ENCODE measurements around the gene CD99L2. TPM values are rescaled to one million over a fixed set of nuclear protein-coding genes. Genes with fewer than 3 reads are reported as not detected.
"Not testable (repeated sequence)": the region's sequence is repeated elsewhere in the genome, so short reads cannot be mapped to it uniquely, and the experiment has no call there.

The CD99L2 gene
- polyA plus RNA-seq, 3 donors, result 13.1 to 18.4 (median 16.7) TPM

- Mint-ChIP-seq H3K9me3 (peaks cover 4 to 12% (median 5%) of the 10 kb centered on the region in 7 donors), H3K4me1 (peaks cover 6% of the 10 kb centered on the region), H3K27ac (peak overlapping the region in 3 of 7 donors; percentile 6 to 59 (median 21)), H3K27me3 (ENCODE audit: low read depth in 3 of 3) (peaks cover 0 to 3% (median 3%) of the 10 kb centered on the region in 3 donors), H3K36me3 (peaks cover 0 to 4% of the 10 kb centered on the region in 2 donors), H3K4me3 (no peak overlapping the region)
- peak; percentile 18 to 30 (median 19) for DNase-seq
- Histone ChIP-seq H3K79me2 (ENCODE audit: insufficient read depth, low read length) (peaks cover 22% of the 10 kb centered on the region), H3K4me3 (replicated peaks in 1 of 3; ENCODE audit: low read depth in 2 of 3, low read length in 3 of 3) (no peak overlapping the region), H3K27ac (ENCODE audit: low read depth in 1 of 2, low read length in 2 of 2) (no peak overlapping the region), H3K4me1 (ENCODE audit: control insufficient read depth in 1 of 2, insufficient read depth in 2 of 2, low read length in 2 of 2) (no peaks in the 10 kb centered on the region), H3K9ac (ENCODE audit: insufficient read depth, low read length, poor library complexity, severe bottlenecking) (no peak overlapping the region), H3K36me3 (replicated peaks in 1 of 2; ENCODE audit: control insufficient read depth in 1 of 2, insufficient read depth in 2 of 2, low read length in 2 of 2) (no peaks in the 10 kb centered on the region), H4K20me1 (ENCODE audit: insufficient read depth, low read length) (no peaks in the 10 kb centered on the region), H3K4me2 (replicated peaks; ENCODE audit: extremely low read depth, low read length, poor library complexity, severe bottlenecking) (no peak overlapping the region), H3K9me3 (replicated peaks in 1 of 2; ENCODE audit: control insufficient read depth in 1 of 2, insufficient read depth in 1 of 2, low read length in 2 of 2) (no peaks in the 10 kb centered on the region), H2AFZ (ENCODE audit: insufficient read depth, low read depth, low read length, poor library complexity, severe bottlenecking) (no peak overlapping the region), H3K27me3 (ENCODE audit: control insufficient read depth in 2 of 2, insufficient read depth in 2 of 2, low read length in 2 of 2) (no peaks in the 10 kb centered on the region)
- no CpG with 5 or more reads among the region's 5 CpGs for WGBS (ENCODE audit: insufficient coverage)
- intact Hi-C loops (cut with micrococcal nuclease), result no loop called here
- no peak for TF ChIP-seq CTCF (IDR thresholded peaks at IDR 0.05)
These were observed 18.3 kb downstream of the CD99L2 start for GRCh38 chrX:150879855-150880807.

GRCh38 chrX:150875621-150876020 lies 22.8 kb downstream of the CD99L2 start:
- H3K79me2 ChIP-seq (ENCODE audit: insufficient read depth, low read length); H4K20me1 ChIP-seq (ENCODE audit: insufficient read depth, low read length); H3K4me3 ChIP-seq (replicated peaks in 1 of 3; ENCODE audit: low read depth in 2 of 3, low read length in 3 of 3); H2AFZ ChIP-seq (ENCODE audit: insufficient read depth, low read depth, low read length, poor library complexity, severe bottlenecking); H3K9me3 ChIP-seq (replicated peaks in 1 of 2; ENCODE audit: control insufficient read depth in 1 of 2, insufficient read depth in 1 of 2, low read length in 2 of 2); H3K27me3 Mint-ChIP-seq (ENCODE audit: low read depth in 3 of 3); H3K4me2 ChIP-seq (replicated peaks; ENCODE audit: extremely low read depth, low read length, poor library complexity, severe bottlenecking); H3K36me3 ChIP-seq (replicated peaks in 1 of 2; ENCODE audit: control insufficient read depth in 1 of 2, insufficient read depth in 2 of 2, low read length in 2 of 2); H3K27ac Mint-ChIP-seq; H3K9me3 Mint-ChIP-seq; H3K27ac ChIP-seq (ENCODE audit: low read depth in 1 of 2, low read length in 2 of 2); H3K36me3 Mint-ChIP-seq; H3K4me1 ChIP-seq (ENCODE audit: control insufficient read depth in 1 of 2, insufficient read depth in 2 of 2, low read length in 2 of 2); DNase-seq; H3K4me3 Mint-ChIP-seq; H3K9ac ChIP-seq (ENCODE audit: insufficient read depth, low read length, poor library complexity, severe bottlenecking); intact Hi-C loops (cut with micrococcal nuclease); H3K27me3 ChIP-seq (ENCODE audit: control insufficient read depth in 2 of 2, insufficient read depth in 2 of 2, low read length in 2 of 2): not testable (repeated sequence)
- peaks cover 29% of the 10 kb centered on the region for H3K4me1 Mint-ChIP-seq
- no CpG with 5 or more reads among the region's 2 CpGs for WGBS (ENCODE audit: insufficient coverage)
